Type B pancreatic cell (in vitro differentiated cells): Measurements from ENCODE around the gene JUND. TPM values are rescaled to one million over a fixed set of nuclear protein-coding genes. Genes with fewer than 3 reads are reported as not detected.

Experiments
- DNase-seq: peaks from one replicate; pipeline ENCODE4 v3.0.0; 2021; ENCODE audit warnings: mixed read lengths; ENCODE audit not compliant: unreplicated experiment; ENCODE audit errors: extremely low spot score
- H3K27ac Mint-ChIP-seq: 2 replicates; pipeline ENCODE4 v1.8.0; 2021; ENCODE audit warnings: mild to moderate bottlenecking, mixed read lengths
- H3K27me3 Mint-ChIP-seq: 2 replicates; pipeline ENCODE4 v1.8.0; 2021; ENCODE audit warnings: mixed read lengths
- H3K36me3 Mint-ChIP-seq: 2 replicates; pipeline ENCODE4 v1.8.0; 2021; ENCODE audit warnings: mixed read lengths
- H3K4me1 Mint-ChIP-seq: one replicate; pipeline ENCODE4 v1.8.0; 2021; ENCODE audit warnings: mixed read lengths; ENCODE audit not compliant: unreplicated experiment
- H3K4me3 Mint-ChIP-seq: 2 replicates; pipeline ENCODE4 v1.8.0; 2021; ENCODE audit warnings: mild to moderate bottlenecking, mixed read lengths
- H3K9me3 Mint-ChIP-seq: 2 replicates; pipeline ENCODE4 v1.8.0; 2021; ENCODE audit warnings: mixed read lengths
- CTCF ChIP-seq: fragments of 200-600 bp; sonication (generic); conservative IDR thresholded peaks from 2 replicates; pipeline ENCODE4 v1.5.0; 2021; ENCODE audit warnings: antibody characterized with exemption, mild to moderate bottlenecking
- total RNA-seq: library from RNA; stranded (reverse); gene quantifications from 2 replicates; pipeline ENCODE4 v1.2.1, GENCODE V29; 2021; ENCODE audit warnings: low replicate concordance

JUND gene
- total RNA-seq, 1 donor from 2014 or later = 126 TPM

GRCh38 chr19:18317961-18318800 lies 36.8 kb upstream of the JUND start:
- DNase-seq = no peak
- H3K27me3 Mint-ChIP-seq = no peaks in the 10 kb centered on the region
- H3K4me3 Mint-ChIP-seq = no peak overlapping the region
- no peaks in the 10 kb centered on the region for H3K9me3 Mint-ChIP-seq
- no peak for TF ChIP-seq CTCF
- H3K36me3 Mint-ChIP-seq = peaks cover 5% of the 10 kb centered on the region
- peak overlapping the region; percentile 93 for H3K27ac Mint-ChIP-seq
- peaks cover 32% of the 10 kb centered on the region for H3K4me1 Mint-ChIP-seq

- Mint-ChIP-seq H3K27me3 (no peaks in the 10 kb centered on the region), H3K9me3 (no peaks in the 10 kb centered on the region), H3K27ac (no peak overlapping the region), H3K36me3 (peaks cover 3% of the 10 kb centered on the region), H3K4me1 (peaks cover 8% of the 10 kb centered on the region), H3K4me3 (no peak overlapping the region)
- DNase-seq = no peak
- TF ChIP-seq CTCF = no peak
Observed at GRCh38 chr19:18313398-18313797, 32.0 kb upstream of the JUND start.

- Mint-ChIP-seq H3K4me1 (peaks cover 5% of the 10 kb centered on the region), H3K36me3 (peaks cover 5% of the 10 kb centered on the region), H3K27me3 (no peaks in the 10 kb centered on the region), H3K9me3 (no peaks in the 10 kb centered on the region), H3K27ac (no peak overlapping the region), H3K4me3 (no peak overlapping the region)
- no peak for TF ChIP-seq CTCF
- no peak for DNase-seq
Observed at GRCh38 chr19:18312092-18312534, 30.7 kb upstream of the JUND start.

GRCh38 chr19:18311502-18312091 lies 30.2 kb upstream of the JUND start:
- no peak overlapping the region for H3K27ac Mint-ChIP-seq
- H3K4me3 Mint-ChIP-seq = no peak overlapping the region

GRCh38 chr19:18310966-18311365 lies 29.5 kb upstream of the JUND start:
- no peak for DNase-seq
- peaks cover 7% of the 10 kb centered on the region for H3K36me3 Mint-ChIP-seq

More at GRCh38 chr19:18311502-18312091, 30.2 kb upstream of the JUND start:
- H3K4me1 Mint-ChIP-seq = peaks cover 10% of the 10 kb centered on the region
- no peak for TF ChIP-seq CTCF
- no peaks in the 10 kb centered on the region for H3K27me3 Mint-ChIP-seq
- H3K9me3 Mint-ChIP-seq = no peaks in the 10 kb centered on the region
- DNase-seq = no peak
- peaks cover 7% of the 10 kb centered on the region for H3K36me3 Mint-ChIP-seq

More at GRCh38 chr19:18310966-18311365, 29.5 kb upstream of the JUND start:
- H3K4me3 Mint-ChIP-seq = no peak overlapping the region
- H3K27ac Mint-ChIP-seq = no peak overlapping the region
- TF ChIP-seq CTCF = no peak
- peaks cover 11% of the 10 kb centered on the region for H3K4me1 Mint-ChIP-seq
- H3K27me3 Mint-ChIP-seq = no peaks in the 10 kb centered on the region
- H3K9me3 Mint-ChIP-seq = no peaks in the 10 kb centered on the region
